Neural cell (in vitro differentiated cells): ENCODE results near the gene TELO2. TPM values are rescaled to one million over a fixed set of nuclear protein-coding genes. Genes with fewer than 3 reads are reported as not detected.

ENCODE experiments used
- H2AFZ ChIP-seq: fragments of 200-600, 300-800 bp; sonication (generic), shearing (Covaris generic); 2 replicates; pipeline ENCODE4 v1.6.0; 2014; ENCODE audit warnings: low read depth, mild to moderate bottlenecking, antibody characterized with exemption, low read length, moderate library complexity
- H3F3A ChIP-seq: fragments of 200-600 bp; shearing (Covaris generic); 2 replicates; pipeline ENCODE4 v1.6.1; 2016; ENCODE audit warnings: mild to moderate bottlenecking, moderate library complexity, mixed read lengths, antibody characterized with exemption, low read length; ENCODE audit not compliant: insufficient read depth, poor library complexity, severe bottlenecking
- H3K27ac ChIP-seq: fragments of 200-600, 300-800 bp; sonication (generic), shearing (Covaris generic); 2 replicates; pipeline ENCODE4 v1.5.1; 2014; ENCODE audit warnings: mild to moderate bottlenecking, low read length, moderate library complexity
- H3K27me3 ChIP-seq: fragments of 300-800, 200-600 bp; sonication (generic), shearing (Covaris generic); 2 replicates; pipeline ENCODE4 v1.6.0; 2014; ENCODE audit warnings: mild to moderate bottlenecking, low read depth, low read length, moderate library complexity; ENCODE audit not compliant: insufficient read depth
- H3K36me3 ChIP-seq: fragments of 300-800, 200-600 bp; sonication (generic), shearing (Covaris generic); 2 replicates; pipeline ENCODE4 v1.5.1; 2014; ENCODE audit warnings: mild to moderate bottlenecking, antibody characterized with exemption, low read length, moderate library complexity; ENCODE audit not compliant: insufficient read depth
- H3K4me2 ChIP-seq: fragments of 300-800, 200-600 bp; sonication (generic), shearing (Covaris generic); 2 replicates; pipeline ENCODE4 v1.6.0; 2014; ENCODE audit warnings: mild to moderate bottlenecking, low read length
- H3K4me3 ChIP-seq: fragments of 300-800, 200-600 bp; sonication (generic), shearing (Covaris generic); 2 replicates; pipeline ENCODE4 v1.5.1; 2014; ENCODE audit warnings: mild to moderate bottlenecking, low read length, moderate library complexity
- H3K79me2 ChIP-seq: fragments of 200-600 bp; shearing (Covaris generic); replicated peaks from 2 replicates; pipeline ENCODE4 v1.6.0; 2014; ENCODE audit warnings: mild to moderate bottlenecking, low read length, moderate library complexity; ENCODE audit not compliant: insufficient read depth
- H3K9ac ChIP-seq: fragments of 300-800, 200-600 bp; sonication (generic), shearing (Covaris generic); 2 replicates; pipeline ENCODE4 v1.6.1; 2016; ENCODE audit warnings: mild to moderate bottlenecking, low read length, mixed read lengths
- H3K9me2 ChIP-seq: fragments of 200-600 bp; shearing (Covaris generic); 2 replicates; pipeline ENCODE4 v1.6.1; 2016; ENCODE audit warnings: mild to moderate bottlenecking, low read length, mixed read lengths; ENCODE audit not compliant: insufficient read depth
- H3K9me3 ChIP-seq: fragments of 200-600, 300-800 bp; sonication (generic), shearing (Covaris generic); 2 replicates; pipeline ENCODE4 v1.6.1; 2016; ENCODE audit warnings: mild to moderate bottlenecking, mixed run types, low read length, moderate library complexity, mixed read lengths
- H4K20me1 ChIP-seq: fragments of 200-600 bp; shearing (Covaris generic); 2 replicates; pipeline ENCODE4 v1.6.1; 2016; ENCODE audit warnings: mild to moderate bottlenecking, mixed run types; ENCODE audit not compliant: insufficient read depth
- EZH2 ChIP-seq: fragments of 200-600, 300-800 bp; shearing (Covaris generic), sonication (generic); IDR thresholded peaks from 2 replicates; pipeline ENCODE4 v1.6.1; 2014; ENCODE audit warnings: antibody characterized with exemption, low read length, borderline replicate concordance, mild to moderate bottlenecking; ENCODE audit not compliant: insufficient read depth, poor library complexity, severe bottlenecking
- MXI1 ChIP-seq: fragments of 450-650 bp; conservative IDR thresholded peaks from 2 replicates; pipeline ENCODE4 v1.6.1; 2014; ENCODE audit warnings: antibody characterized with exemption, mild to moderate bottlenecking; ENCODE audit not compliant: poor library complexity, severe bottlenecking
- POLR2AphosphoS5 ChIP-seq: IDR thresholded peaks from 2 replicates; pipeline ENCODE4 v1.6.1; 2012
- RAD21 ChIP-seq: fragments of 450-650 bp; conservative IDR thresholded peaks from 2 replicates; pipeline ENCODE4 v1.6.1; 2014; ENCODE audit warnings: antibody characterized with exemption, mild to moderate bottlenecking, moderate library complexity
- SMC3 ChIP-seq: fragments of 450-650 bp; conservative IDR thresholded peaks from 2 replicates; pipeline ENCODE4 v1.6.1; 2014; ENCODE audit warnings: antibody characterized with exemption, mild to moderate bottlenecking, moderate library complexity; ENCODE audit not compliant: poor library complexity
- TAF1 ChIP-seq: IDR thresholded peaks from 2 replicates; pipeline ENCODE4 v1.6.1; 2012; ENCODE audit warnings: low read depth
- polyA plus RNA-seq: library from polyadenylated mRNA; depleted of rRNA; stranded (reverse); fragments of >200 nt; gene quantifications from 2 replicates; pipeline ENCODE4 v1.2.3, GENCODE V29; 2014
- TF ChIP-seq, protein P1 (sequence below): fragments of 450-650 bp; IDR thresholded peaks from 2 replicates; pipeline ENCODE4 v1.5.1; 2014; ENCODE audit warnings: antibody characterized with exemption, mild to moderate bottlenecking, moderate library complexity; ENCODE audit not compliant: poor library complexity, severe bottlenecking
- TF ChIP-seq, protein P2 (sequence below): IDR thresholded peaks from 2 replicates; pipeline ENCODE4 v1.6.1; 2012; ENCODE audit warnings: borderline replicate concordance

The TELO2 gene
- polyA plus RNA-seq, 1 donor from 2014 or later: 50.4 TPM

DNA sequence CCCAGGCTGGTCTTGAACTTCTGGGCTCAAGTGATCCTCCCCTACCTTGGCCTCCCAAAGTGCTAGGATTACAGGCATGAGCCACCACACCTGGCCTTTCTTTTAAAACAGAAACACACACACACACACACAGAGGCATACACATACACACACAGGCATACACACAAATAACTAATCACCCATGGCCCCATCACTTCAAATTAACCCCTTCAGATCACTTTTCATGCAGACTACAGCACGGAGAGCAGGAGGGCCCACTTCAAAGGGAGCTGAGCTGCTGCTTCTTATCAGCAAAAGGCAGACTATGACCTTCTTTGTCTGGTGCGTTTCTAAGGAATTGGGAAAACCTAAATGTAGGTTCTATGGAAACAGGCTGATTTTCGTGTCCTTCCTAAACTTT lies 20.2 kb upstream of the TELO2 start:
- H3K79me2 ChIP-seq: peaks cover 17% of the 10 kb centered on the region
- H3K4me2 ChIP-seq: no peak overlapping the region
- no peaks in the 10 kb centered on the region for H3K36me3 ChIP-seq
- no peaks in the 10 kb centered on the region for H3K27me3 ChIP-seq
- no peak overlapping the region for H3K27ac ChIP-seq
- no peak overlapping the region for H3K9ac ChIP-seq
- no peaks in the 10 kb centered on the region for H3K9me3 ChIP-seq
- no peaks in the 10 kb centered on the region for H4K20me1 ChIP-seq
- H3K9me2 ChIP-seq: no peaks in the 10 kb centered on the region
- TF ChIP-seq TAF1: no peak
- TF ChIP-seq POLR2AphosphoS5: no peak
- no peak for TF ChIP-seq EZH2
- no peak for TF ChIP-seq RAD21
- TF ChIP-seq MXI1: no peak
- TF ChIP-seq, protein P1, sequence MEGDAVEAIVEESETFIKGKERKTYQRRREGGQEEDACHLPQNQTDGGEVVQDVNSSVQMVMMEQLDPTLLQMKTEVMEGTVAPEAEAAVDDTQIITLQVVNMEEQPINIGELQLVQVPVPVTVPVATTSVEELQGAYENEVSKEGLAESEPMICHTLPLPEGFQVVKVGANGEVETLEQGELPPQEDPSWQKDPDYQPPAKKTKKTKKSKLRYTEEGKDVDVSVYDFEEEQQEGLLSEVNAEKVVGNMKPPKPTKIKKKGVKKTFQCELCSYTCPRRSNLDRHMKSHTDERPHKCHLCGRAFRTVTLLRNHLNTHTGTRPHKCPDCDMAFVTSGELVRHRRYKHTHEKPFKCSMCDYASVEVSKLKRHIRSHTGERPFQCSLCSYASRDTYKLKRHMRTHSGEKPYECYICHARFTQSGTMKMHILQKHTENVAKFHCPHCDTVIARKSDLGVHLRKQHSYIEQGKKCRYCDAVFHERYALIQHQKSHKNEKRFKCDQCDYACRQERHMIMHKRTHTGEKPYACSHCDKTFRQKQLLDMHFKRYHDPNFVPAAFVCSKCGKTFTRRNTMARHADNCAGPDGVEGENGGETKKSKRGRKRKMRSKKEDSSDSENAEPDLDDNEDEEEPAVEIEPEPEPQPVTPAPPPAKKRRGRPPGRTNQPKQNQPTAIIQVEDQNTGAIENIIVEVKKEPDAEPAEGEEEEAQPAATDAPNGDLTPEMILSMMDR: no peak
- no peak overlapping the region for H2AFZ ChIP-seq
- no peaks in the 10 kb centered on the region for H3F3A ChIP-seq
- H3K4me3 ChIP-seq: no peak overlapping the region

DNA sequence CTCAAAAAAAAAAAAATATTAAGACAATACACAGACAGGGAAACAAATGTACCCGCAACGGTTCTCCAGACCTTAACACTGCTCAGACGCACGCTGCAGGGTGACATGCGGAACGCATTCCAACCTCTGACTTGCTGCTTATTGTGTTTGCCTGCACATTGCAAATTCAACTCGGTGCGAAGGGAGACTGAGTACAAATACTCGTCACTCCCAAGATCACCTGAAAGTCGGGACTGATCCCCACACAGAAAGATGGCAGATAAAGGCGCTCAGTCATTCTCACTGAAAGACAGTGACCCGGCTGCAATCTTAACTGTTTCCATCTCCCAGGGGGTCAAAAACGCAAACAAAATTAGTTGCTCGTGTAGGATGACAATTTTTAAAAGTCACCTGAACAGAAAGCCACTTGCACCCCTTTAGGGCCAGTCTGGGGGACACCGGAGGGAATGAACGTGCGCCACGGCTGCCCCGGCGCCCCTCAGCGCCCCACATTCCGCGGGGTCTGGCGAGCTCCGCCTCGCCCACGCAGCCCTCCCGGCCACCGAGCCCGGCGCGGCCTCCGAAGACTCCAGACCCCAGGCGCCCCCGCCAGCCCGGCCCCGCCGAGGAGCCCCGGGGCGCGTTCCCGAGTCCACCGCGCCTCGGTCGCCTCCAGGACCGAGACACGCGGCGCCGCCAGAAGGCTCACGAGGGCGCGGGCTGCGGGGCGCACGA lies 18.9 kb upstream of the TELO2 start:
- H2AFZ ChIP-seq: no peak overlapping the region
- TF ChIP-seq MXI1: no peak
- TF ChIP-seq, protein P2, sequence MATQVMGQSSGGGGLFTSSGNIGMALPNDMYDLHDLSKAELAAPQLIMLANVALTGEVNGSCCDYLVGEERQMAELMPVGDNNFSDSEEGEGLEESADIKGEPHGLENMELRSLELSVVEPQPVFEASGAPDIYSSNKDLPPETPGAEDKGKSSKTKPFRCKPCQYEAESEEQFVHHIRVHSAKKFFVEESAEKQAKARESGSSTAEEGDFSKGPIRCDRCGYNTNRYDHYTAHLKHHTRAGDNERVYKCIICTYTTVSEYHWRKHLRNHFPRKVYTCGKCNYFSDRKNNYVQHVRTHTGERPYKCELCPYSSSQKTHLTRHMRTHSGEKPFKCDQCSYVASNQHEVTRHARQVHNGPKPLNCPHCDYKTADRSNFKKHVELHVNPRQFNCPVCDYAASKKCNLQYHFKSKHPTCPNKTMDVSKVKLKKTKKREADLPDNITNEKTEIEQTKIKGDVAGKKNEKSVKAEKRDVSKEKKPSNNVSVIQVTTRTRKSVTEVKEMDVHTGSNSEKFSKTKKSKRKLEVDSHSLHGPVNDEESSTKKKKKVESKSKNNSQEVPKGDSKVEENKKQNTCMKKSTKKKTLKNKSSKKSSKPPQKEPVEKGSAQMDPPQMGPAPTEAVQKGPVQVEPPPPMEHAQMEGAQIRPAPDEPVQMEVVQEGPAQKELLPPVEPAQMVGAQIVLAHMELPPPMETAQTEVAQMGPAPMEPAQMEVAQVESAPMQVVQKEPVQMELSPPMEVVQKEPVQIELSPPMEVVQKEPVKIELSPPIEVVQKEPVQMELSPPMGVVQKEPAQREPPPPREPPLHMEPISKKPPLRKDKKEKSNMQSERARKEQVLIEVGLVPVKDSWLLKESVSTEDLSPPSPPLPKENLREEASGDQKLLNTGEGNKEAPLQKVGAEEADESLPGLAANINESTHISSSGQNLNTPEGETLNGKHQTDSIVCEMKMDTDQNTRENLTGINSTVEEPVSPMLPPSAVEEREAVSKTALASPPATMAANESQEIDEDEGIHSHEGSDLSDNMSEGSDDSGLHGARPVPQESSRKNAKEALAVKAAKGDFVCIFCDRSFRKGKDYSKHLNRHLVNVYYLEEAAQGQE: no peak
- no peak for TF ChIP-seq POLR2AphosphoS5
- no peak for TF ChIP-seq SMC3
- TF ChIP-seq EZH2: no peak
- H4K20me1 ChIP-seq: no peaks in the 10 kb centered on the region
- peaks cover 17% of the 10 kb centered on the region for H3K79me2 ChIP-seq
- H3K9me3 ChIP-seq: no peaks in the 10 kb centered on the region
- H3K36me3 ChIP-seq: no peaks in the 10 kb centered on the region
- H3F3A ChIP-seq: no peaks in the 10 kb centered on the region
- H3K4me2 ChIP-seq: peak overlapping the region; percentile 95
- no peak overlapping the region for H3K27ac ChIP-seq
- H3K27me3 ChIP-seq: no peaks in the 10 kb centered on the region
- peak overlapping the region; percentile 91 for H3K9ac ChIP-seq
- no peaks in the 10 kb centered on the region for H3K9me2 ChIP-seq
- peak overlapping the region; percentile 88 for H3K4me3 ChIP-seq
